Right lung (tissue), 5 donors: ENCODE measurements around the gene ABCF2. TPM values are rescaled to one million over a fixed set of nuclear protein-coding genes. Genes with fewer than 3 reads are reported as not detected.

Source experiments
- DNase-seq, 2 donors: peaks; one replicate each; pipeline ENCODE4 v3.0.0-alpha.2; 2013
- polyA plus RNA-seq, 5 donors: library from polyadenylated mRNA; unstranded; fragments of 120-200 nt; gene quantifications; one replicate each; pipeline versions ENCODE4 v1.2.1 to v1.2.3, GENCODE V29; 2013; ENCODE audit warnings: inconsistent platforms in 1 of 5, low replicate concordance in 1 of 5; ENCODE audit not compliant: insufficient read length in 5 of 5, insufficient read depth in 1 of 5

Gene ABCF2
- polyA plus RNA-seq, 5 donors, result 19.0 to 31.6 (median 22.3) TPM

DNA sequence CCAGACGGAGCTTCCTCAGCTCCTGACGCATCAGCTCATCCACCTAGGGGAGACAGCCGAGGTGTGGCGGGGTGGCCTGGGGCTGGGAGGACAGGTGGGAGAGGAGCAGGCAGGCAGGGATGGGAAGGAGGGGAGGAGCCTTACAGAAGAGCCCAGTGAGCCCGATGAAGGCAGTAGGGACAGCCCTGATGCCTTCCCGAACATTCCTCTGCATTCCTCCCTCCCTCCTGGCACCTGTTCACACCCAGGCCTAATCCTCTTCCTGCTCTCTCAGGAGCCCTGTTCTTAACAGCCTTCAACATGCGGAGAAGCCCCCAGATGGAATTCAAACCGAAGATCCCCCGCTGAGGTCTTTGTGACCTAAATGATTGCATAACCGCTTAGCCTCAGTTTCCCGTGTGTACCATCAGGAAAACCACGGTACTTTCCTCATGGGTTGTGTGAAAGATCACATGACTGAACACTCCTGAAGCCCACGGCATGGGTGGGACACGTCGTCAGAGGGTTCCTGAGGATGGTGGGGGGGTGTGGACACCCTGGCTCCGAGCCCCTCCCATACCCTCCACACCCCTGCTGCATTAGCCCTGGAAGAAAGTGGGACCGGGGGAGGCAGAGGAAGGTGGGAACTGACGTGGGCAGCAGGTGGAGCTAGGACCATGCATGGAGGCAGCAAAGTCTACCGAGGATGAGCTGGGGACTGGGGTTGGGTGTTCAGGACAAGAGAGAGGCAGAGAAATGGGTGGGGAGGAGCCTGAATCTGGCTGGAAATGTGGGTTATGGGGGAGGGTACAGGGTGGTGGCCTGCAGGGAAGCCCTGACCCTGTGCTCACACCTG, 31.2 kb downstream of the ABCF2 start:
- DNase-seq, result no peak

GRCh38 chr7:151194188-151194587, 32.8 kb downstream of the ABCF2 start:
- DNase-seq, result no peak

- no peak for DNase-seq
These were observed 33.6 kb downstream of the ABCF2 start for GRCh38 chr7:151193203-151193978.

GRCh38 chr7:151192002-151192539, 34.9 kb downstream of the ABCF2 start:
- no peak for DNase-seq

- DNase-seq, result no peak
These were observed 35.5 kb downstream of the ABCF2 start for GRCh38 chr7:151191544-151191943.

- DNase-seq, result no peak
These were observed 38.0 kb downstream of the ABCF2 start for GRCh38 chr7:151189038-151189437.

- no peak for DNase-seq
These were observed 38.8 kb downstream of the ABCF2 start for GRCh38 chr7:151188252-151188542.

DNA sequence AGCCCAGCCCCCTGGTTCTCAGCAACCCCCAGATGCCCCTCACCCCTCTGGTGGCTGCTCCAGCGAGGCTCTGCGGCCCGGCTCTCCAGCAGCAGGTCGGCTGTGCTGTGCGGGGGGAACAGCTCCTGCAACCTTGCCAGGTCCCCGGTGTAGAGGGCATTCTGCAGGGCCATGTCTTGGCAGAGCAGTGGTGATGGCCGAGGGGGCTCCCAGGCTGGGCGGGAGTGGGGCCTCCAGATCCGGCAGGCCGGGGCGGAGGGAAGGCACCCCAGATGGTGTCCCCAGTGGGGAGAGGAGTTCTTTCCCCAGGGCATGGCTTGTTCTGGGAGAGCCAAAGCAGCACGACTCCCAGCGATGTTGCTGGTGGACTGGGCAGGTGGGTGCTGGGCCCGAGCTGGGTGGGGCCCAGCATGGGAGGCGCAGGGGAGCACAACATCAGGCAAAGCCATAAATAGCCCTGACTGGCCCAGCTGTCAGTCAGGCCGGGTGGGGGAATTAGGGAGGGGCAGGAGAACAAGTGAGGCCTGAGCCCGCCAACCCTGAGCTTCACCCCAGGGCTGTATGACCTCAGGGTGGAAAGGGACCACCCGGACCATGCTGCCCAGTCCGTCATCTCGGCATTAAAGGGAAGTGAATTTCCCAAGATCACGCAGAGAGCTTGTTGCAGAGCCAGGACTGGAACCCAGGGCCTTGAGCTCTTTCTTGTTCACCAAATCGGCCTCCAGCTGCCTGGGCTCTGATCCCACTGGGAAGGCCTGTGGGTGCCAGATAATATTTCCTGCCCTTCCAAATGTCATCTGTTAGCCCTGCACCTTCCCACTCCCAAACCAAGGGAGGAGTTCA, 39.4 kb downstream of the ABCF2 start:
- no peak for DNase-seq

DNA sequence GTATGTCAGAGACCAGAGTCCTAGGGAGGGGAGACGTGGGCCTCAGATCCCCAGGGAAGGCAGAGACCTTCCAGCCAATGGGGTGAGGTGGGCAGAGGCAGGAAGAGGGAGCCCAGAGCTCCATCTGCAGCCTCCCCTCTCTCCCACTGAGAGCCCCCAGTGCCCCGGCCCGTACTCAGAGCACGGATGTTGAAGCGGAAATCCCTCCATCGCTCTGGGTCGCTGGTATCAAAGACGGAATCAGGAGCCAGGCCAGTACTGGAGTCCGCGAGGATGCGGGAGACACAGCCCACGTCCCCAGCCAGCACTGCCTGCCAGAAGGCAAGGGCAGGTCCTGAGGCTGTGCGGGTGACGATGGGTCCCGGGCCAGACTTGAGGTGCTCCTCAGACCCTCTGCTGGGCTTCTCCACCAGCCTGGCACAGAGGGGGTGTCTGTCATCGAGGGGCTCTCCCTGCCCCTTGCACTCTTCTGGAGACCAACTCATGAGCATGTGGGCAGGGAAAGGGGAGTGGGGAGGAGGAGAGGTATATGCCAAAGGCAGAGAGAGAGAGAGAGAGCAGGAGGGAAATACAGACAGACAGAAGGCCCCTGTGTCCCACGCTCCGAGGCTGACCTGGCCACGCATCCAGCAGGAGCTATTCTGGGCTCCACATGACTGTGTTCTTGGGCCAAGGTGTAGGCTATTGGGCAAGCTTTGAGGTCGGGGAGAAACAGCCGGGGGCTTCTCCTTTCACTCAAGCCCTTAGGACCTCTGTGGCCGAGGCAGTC, 40.2 kb downstream of the ABCF2 start, which contains the start of gene ASB10:
Gene ASB10 (minus strand): TSS at position 611 of the 769 bp plus-strand sequence. CDS start 120 bp downstream, at position 491.
- no peak for DNase-seq

DNA sequence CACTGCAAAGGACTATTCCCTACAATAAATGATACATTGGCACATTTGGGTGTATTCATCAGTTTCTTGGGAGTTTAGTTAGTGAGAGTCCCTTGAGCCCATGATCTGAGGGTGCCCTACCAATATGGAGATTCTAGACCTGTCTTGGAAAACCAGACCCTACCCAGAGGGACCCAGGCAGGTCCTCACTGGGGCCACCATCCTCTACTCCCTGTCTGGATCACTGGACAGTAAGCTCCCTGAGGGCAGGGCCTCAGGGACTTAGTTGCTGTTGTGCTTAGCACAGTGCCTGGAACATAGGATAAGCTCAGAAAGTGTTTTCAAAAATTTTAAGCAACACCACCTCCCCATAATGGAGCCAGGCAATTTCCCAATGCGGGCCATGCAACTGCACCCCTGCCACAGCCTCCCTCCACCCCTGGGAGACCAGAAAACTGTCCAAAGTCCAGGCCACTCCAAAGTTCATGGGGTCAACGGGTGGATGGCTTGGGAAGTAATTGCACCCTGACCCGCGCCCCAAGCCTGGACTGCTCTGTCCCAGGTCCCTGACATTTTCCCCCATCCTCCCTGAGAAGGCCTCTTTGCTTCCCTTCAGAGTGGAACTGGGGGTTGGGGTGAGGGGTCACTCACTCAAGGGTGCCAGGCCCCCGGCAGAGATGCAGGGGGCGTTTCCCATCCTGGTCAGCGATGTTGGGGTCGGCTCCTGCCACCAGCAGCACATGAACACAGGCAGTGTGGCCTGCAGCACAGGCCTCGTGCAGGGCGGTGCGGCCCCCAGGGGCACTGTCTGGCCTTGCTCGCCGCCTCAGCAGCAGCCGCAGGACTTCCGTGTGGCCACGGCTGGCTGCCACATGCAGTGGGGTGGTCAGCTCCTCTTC, 41.0 kb downstream of the ABCF2 start:
- no peak for DNase-seq

DNA sequence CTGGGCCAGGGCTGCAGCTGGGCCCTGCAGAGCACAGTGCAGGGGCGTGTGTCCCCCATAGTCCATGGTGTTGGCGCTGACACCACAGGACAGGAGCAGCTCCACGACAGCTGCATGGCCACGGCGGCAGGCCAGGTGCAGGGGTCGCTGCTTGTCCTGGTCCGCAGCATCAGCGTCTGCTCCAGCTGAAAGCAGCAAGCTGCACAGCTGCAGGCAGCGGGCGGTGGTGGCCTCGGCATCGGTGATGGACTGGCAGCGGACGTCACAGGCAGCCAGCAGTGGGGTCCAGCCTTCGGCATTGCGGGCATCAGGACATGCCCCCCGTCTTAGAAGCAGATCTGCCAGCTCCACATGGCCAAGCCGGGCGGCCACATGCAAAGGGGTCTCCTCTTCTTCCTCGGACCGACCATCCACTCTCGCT, 46.0 kb downstream of the ABCF2 start:
- DNase-seq, result no peak

GRCh38 chr7:151179946-151180345, 47.1 kb downstream of the ABCF2 start:
- no peak for DNase-seq

GRCh38 chr7:151179287-151179860, 47.6 kb downstream of the ABCF2 start:
- DNase-seq, result no peak

- DNase-seq, result no peak
These were observed 48.2 kb downstream of the ABCF2 start for GRCh38 chr7:151178831-151179230.

DNA sequence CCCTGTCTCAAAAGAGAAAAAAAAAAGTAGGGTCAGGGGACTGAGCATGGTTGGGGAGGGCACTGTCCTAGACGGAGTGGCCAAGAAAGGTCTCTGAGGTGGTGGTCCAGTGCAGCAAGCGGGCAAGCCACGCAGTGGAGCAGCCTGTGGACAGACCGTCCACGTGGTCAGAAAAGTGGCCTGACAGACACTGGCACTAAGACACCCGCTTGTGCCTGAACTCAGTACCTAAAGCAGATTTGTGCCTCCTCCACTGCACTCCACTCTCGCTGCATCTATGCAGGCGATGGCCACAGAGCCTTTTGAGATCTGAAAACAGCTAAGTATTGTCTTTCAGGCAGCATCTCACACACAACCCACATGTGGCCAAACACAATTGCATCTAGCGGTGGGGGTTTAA, 48.8 kb downstream of the ABCF2 start:
- no peak for DNase-seq

- no peak for DNase-seq
These were observed 49.7 kb downstream of the ABCF2 start for GRCh38 chr7:151177310-151177709.

- no peak for DNase-seq
These were observed 50.6 kb downstream of the ABCF2 start for GRCh38 chr7:151176401-151176800.

GRCh38 chr7:151175793-151176311, 51.2 kb downstream of the ABCF2 start:
- no peak for DNase-seq

DNA sequence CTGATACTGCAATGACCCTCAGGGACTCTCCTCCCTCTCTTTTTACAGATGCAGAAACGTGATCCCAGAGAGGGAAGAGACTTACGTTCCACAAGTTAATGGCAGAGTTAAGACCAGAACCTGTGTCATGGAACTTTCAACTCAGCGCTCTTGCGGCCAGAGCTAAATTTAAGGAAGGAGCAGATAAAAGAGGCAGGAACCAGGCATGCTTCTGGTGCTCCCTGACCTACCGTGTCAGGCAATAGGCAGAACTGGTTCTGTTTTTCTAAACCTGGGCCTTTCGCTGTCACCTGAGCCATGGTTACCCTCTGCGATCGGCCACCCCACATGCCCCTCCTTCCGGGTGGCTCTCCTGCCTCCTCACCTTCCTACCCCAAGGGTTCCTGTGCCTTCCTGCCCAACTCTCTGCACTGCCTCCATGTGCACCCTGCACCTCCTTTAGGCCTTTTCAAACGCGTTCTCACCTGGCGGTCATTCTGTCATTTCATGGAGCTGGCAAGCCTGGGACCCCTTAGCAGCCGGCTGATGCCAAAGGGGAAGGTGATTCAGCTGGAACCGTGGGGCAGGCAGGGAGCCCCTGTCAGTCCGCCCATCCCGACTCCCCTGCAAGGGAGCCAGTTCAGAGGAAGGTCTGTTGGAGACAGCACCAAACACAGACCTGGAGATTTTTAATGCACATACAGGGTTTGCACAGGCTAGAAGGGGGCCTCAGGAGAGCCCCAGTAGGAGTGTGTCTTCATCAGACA, 51.8 kb downstream of the ABCF2 start:
- DNase-seq, result no peak
